GM12874 (cell line): ENCODE data around the gene SLCO4A1.

Experiments used
- TF ChIP-seq, protein P1 (sequence below): IDR thresholded peaks from 2 replicates; pipeline ENCODE4 v1.5.1; 2011; ENCODE audit warnings: low read depth, mild to moderate bottlenecking, control low read depth, low read length, moderate library complexity; ENCODE audit not compliant: insufficient read depth

Gene SLCO4A1

DNA sequence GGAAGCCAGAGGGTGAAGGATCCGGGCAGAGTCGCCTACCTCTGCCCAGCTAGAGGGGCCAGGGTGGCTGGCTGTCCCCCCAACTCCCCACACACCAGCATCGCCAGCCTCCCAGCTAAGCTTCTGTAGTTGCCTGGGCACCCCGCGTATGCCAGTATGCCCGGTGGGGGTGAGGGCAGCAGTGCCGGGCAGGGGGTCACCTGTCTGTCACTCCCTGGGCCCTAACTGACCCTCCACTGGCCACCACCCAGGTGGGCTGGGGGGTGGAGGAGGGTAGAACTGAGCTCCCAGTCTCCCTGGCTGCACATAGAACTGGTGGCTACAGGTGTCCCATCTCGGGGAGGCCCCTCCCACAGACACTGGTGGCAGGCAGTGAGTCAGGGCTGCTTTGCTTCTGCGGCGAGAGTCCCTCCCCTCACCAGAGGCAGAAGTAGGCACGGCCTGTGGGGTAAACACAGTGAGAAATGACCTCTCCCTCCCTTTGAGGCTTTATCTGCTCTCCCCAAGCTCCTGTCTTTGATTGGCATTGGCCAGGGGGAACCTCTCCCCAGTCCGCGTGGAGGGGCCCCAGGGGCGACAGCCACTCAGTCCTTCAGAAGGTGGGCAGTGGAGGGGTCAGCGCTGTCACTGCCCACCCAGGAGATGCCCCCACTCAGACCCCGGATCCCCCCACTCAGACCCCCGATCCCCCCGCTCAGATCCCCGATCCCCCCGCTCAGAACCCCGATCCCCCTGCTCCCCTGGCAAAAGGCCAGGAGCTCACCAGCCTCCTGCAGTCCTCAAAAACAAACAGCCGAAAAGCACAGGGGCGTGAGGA lies 68.8 kb downstream of the SLCO4A1 start:
- TF ChIP-seq, protein P1, sequence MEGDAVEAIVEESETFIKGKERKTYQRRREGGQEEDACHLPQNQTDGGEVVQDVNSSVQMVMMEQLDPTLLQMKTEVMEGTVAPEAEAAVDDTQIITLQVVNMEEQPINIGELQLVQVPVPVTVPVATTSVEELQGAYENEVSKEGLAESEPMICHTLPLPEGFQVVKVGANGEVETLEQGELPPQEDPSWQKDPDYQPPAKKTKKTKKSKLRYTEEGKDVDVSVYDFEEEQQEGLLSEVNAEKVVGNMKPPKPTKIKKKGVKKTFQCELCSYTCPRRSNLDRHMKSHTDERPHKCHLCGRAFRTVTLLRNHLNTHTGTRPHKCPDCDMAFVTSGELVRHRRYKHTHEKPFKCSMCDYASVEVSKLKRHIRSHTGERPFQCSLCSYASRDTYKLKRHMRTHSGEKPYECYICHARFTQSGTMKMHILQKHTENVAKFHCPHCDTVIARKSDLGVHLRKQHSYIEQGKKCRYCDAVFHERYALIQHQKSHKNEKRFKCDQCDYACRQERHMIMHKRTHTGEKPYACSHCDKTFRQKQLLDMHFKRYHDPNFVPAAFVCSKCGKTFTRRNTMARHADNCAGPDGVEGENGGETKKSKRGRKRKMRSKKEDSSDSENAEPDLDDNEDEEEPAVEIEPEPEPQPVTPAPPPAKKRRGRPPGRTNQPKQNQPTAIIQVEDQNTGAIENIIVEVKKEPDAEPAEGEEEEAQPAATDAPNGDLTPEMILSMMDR: no peak

- TF ChIP-seq, protein P1: no peak
These were observed 69.4 kb downstream of the SLCO4A1 start for GRCh38 chr20:62711703-62712101.

DNA sequence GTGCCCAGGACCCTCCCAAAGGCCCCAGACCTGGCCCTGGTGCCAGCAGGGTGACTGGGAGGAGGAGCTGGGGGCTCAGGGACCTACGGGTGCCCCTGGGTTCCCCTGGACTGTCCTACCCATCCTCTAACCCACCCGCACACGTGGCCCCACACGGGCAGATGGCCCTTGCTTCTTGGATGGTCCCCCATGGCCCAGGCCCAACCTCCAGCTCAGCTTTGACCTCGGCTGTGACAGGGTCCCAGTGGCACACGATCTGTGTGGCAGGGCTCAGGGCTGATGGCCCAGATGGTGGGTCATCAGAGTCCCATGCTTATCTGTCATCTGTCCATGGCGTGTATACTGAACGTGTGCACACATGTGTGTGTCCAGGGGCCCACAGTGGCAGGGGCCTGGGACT lies 70.3 kb downstream of the SLCO4A1 start:
- TF ChIP-seq, protein P1: no peak

DNA sequence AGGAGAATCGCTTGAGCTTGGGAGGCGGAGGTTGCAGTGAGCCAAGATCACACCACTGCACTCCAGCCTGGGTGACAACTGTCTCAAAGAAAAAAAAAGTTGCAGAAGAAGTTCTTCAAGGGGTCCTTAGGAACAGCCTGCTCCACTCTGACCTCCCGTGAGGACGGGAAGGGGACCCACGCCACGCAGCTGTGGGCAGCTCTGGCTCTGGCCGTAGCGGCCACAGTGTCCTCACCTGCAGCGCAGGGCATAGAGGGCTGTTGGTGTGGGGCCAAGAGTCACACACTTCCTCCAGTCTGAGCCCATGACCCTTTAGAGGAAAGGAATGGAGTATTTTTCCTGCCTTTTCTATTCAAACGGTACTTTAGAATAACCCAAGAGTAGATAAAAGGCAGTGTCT lies 71.7 kb downstream of the SLCO4A1 start:
- TF ChIP-seq, protein P1: no peak

DNA sequence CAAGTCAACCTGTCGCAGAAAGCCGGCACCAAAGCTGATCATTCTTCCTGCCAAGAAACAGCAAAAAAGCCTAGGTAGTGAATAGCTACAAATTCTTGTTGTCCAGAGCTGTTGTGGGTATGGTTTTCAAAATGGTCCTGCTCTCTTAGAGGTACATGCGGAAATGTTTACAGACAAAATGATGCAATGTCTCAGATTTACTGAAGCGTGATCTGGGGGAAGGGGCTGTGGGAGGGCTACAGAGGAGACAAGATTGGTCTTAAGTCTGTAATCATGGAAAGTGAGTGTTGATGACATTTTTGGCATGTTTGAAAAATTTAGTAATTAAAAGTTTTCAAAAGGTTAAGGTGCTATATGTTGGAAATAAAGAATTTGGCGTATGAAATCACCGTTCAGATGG lies 72.5 kb downstream of the SLCO4A1 start:
- TF ChIP-seq, protein P1: no peak

GRCh38 chr20:62715201-62715600 lies 72.9 kb downstream of the SLCO4A1 start:
- TF ChIP-seq, protein P1: no peak

DNA sequence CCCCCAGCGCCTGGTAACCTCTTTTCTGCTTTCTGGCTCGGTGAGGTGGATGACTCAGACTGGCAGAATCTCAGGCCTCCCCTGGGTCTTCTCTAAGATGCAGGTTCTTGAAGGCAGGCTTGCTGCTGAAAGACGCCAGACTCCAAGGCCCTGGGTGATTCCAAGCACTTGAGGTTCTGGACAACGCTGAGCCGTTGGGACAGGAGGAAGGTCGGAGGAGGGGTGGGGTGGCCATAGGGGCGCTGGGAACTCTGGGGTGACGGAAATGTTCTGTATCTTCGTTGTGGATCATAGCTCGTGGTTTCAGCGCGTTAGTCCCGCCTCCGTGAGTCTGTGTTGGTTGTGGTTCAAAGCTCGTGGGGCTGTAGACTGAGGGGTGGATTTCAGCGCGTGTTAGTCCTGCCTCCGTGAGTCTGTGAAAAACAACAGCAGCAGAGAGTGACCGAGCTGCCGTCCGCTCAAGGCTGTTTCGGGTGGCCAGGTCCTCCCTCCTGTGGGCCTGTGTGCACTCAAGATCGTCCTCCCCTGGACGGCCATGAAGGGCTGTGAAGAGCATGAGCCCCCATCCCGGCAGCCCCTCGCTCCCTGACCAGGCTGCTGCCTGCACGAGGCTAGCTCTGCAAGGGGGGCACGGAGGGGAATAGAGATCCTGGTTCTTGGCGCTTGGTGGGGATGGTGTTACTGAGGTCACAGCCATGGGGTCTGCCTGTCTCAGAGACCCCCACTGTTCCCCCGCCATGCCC lies 74.1 kb downstream of the SLCO4A1 start:
- TF ChIP-seq, protein P1: no peak
